ENCODE measurements around the gene CHTF8.
"Not testable (repeated sequence)": the region's sequence is repeated elsewhere in the genome, so short reads cannot be mapped to it uniquely, and the experiment has no call there.

The CHTF8 gene

GRCh38 chr16:69141014-69141413 lies 8.6 kb upstream of the CHTF8 start:
- in situ Hi-C loops (cut with MboI; ENCODE audit: low sequenced_read_pairs) = no loop called here

GRCh38 chr16:69139464-69139863 lies 7.1 kb upstream of the CHTF8 start:
- in situ Hi-C loops (cut with MboI; ENCODE audit: low sequenced_read_pairs) = not testable (repeated sequence)

- in situ Hi-C loops (cut with MboI; ENCODE audit: low sequenced_read_pairs) = no loop called here
Measured at GRCh38 chr16:69138608-69139007, 6.2 kb upstream of the CHTF8 start.

- in situ Hi-C loops (cut with MboI; ENCODE audit: low sequenced_read_pairs) = no loop called here
Measured at GRCh38 chr16:69133373-69133954, 1.1 kb upstream of the CHTF8 start.

- in situ Hi-C loops (cut with MboI; ENCODE audit: low sequenced_read_pairs) = no loop called here
Measured at GRCh38 chr16:69131839-69132423, 457 bp downstream of the CHTF8 start.

- in situ Hi-C loops (cut with MboI; ENCODE audit: low sequenced_read_pairs) = no loop called here
Measured at GRCh38 chr16:69131167-69131838, 1.1 kb downstream of the CHTF8 start.

- in situ Hi-C loops (cut with MboI; ENCODE audit: low sequenced_read_pairs) = no loop called here
Measured at GRCh38 chr16:69130461-69130860, 1.9 kb downstream of the CHTF8 start.

GRCh38 chr16:69127966-69128510 lies 4.3 kb downstream of the CHTF8 start:
- in situ Hi-C loops (cut with MboI; ENCODE audit: low sequenced_read_pairs) = no loop called here

- in situ Hi-C loops (cut with MboI; ENCODE audit: low sequenced_read_pairs) = not testable (repeated sequence)
Measured at GRCh38 chr16:69126801-69127200, 5.6 kb downstream of the CHTF8 start.

- in situ Hi-C loops (cut with MboI; ENCODE audit: low sequenced_read_pairs) = no loop called here
Measured at GRCh38 chr16:69126221-69126620, 6.2 kb downstream of the CHTF8 start.

GRCh38 chr16:69124961-69125360 lies 7.4 kb downstream of the CHTF8 start:
- in situ Hi-C loops (cut with MboI; ENCODE audit: low sequenced_read_pairs) = not testable (repeated sequence)

- in situ Hi-C loops (cut with MboI; ENCODE audit: low sequenced_read_pairs) = not testable (repeated sequence)
Measured at GRCh38 chr16:69124406-69124805, 8.0 kb downstream of the CHTF8 start.

GRCh38 chr16:69123910-69124309 lies 8.5 kb downstream of the CHTF8 start:
- in situ Hi-C loops (cut with MboI; ENCODE audit: low sequenced_read_pairs) = no loop called here

- in situ Hi-C loops (cut with MboI; ENCODE audit: low sequenced_read_pairs) = no loop called here
Measured at GRCh38 chr16:69120096-69120664, 12.2 kb downstream of the CHTF8 start.

- in situ Hi-C loops (cut with MboI; ENCODE audit: low sequenced_read_pairs) = no loop called here
Measured at GRCh38 chr16:69119536-69119935, 12.9 kb downstream of the CHTF8 start.

GRCh38 chr16:69118994-69119393 lies 13.4 kb downstream of the CHTF8 start:
- in situ Hi-C loops (cut with MboI; ENCODE audit: low sequenced_read_pairs) = no loop called here

- in situ Hi-C loops (cut with MboI; ENCODE audit: low sequenced_read_pairs) = no loop called here
Measured at GRCh38 chr16:69118468-69118867, 13.9 kb downstream of the CHTF8 start.

GRCh38 chr16:69116906-69117305 lies 15.5 kb downstream of the CHTF8 start:
- in situ Hi-C loops (cut with MboI; ENCODE audit: low sequenced_read_pairs) = no loop called here

- in situ Hi-C loops (cut with MboI; ENCODE audit: low sequenced_read_pairs) = no loop called here
Measured at GRCh38 chr16:69116256-69116875, 16.0 kb downstream of the CHTF8 start.

GRCh38 chr16:69115837-69116236 lies 16.6 kb downstream of the CHTF8 start:
- in situ Hi-C loops (cut with MboI; ENCODE audit: low sequenced_read_pairs) = no loop called here

GRCh38 chr16:69115361-69115760 lies 17.0 kb downstream of the CHTF8 start:
- in situ Hi-C loops (cut with MboI; ENCODE audit: low sequenced_read_pairs) = no loop called here

All from hTERT RPE-1 (cell line).